MCF 10A (cell line): ENCODE measurements around the gene MT1B. TPM values are rescaled to one million over a fixed set of nuclear protein-coding genes. Genes with fewer than 3 reads are reported as not detected.

Experiments
- BruUV-seq: library from RNA; stranded (reverse); fragments of 400-500 nt; replicated peaks from 2 replicates; lab custom pipeline; 2021; lab: Mats Ljungman, UMichigan
- CTCF ChIA-PET: fragments of 300-600 bp; sonication (Branson Sonifier 250); formaldehyde crosslinking; extraction: SDS; loops from one replicate; lab custom pipeline; 2021; ENCODE audit warnings: antibody characterized with exemption, inconsistent platforms; lab: Yijun Ruan, JAX
- POLR2A ChIA-PET: fragments of 300-600, 350-650 bp; sonication (Branson Sonifier 250); formaldehyde crosslinking; extraction: SDS; loops from one replicate; lab custom pipeline; 2020; ENCODE audit warnings: antibody characterized with exemption, inconsistent platforms; lab: Yijun Ruan, JAX
- DNase-seq: peaks from one replicate; pipeline ENCODE4 v3.0.0-alpha.2; 2018; ENCODE audit not compliant: unreplicated experiment
- H3K27ac Mint-ChIP-seq: one replicate; pipeline ENCODE4 v1.8.0; 2022; ENCODE audit warnings: mild to moderate bottlenecking, low read depth, mixed read lengths; ENCODE audit not compliant: unreplicated experiment
- H3K27me3 Mint-ChIP-seq: one replicate; pipeline ENCODE4 v1.8.0; 2022; ENCODE audit warnings: mixed read lengths; ENCODE audit not compliant: insufficient read depth, unreplicated experiment
- H3K36me3 Mint-ChIP-seq: one replicate; pipeline ENCODE4 v1.8.0; 2022; ENCODE audit warnings: mild to moderate bottlenecking, moderate library complexity, mixed read lengths; ENCODE audit not compliant: insufficient read depth, unreplicated experiment
- H3K4me1 Mint-ChIP-seq: one replicate; pipeline ENCODE4 v1.8.0; 2022; ENCODE audit warnings: mixed read lengths; ENCODE audit not compliant: insufficient read depth, unreplicated experiment
- H3K4me3 Mint-ChIP-seq: one replicate; pipeline ENCODE4 v1.8.0; 2022; ENCODE audit warnings: mild to moderate bottlenecking, moderate library complexity, mixed read lengths; ENCODE audit not compliant: unreplicated experiment
- H3K9me3 Mint-ChIP-seq: one replicate; pipeline ENCODE4 v1.8.0; 2022; ENCODE audit warnings: mixed read lengths; ENCODE audit not compliant: unreplicated experiment
- intact Hi-C: fragments of 100-400 bp; cut with micrococcal nuclease; formaldehyde crosslinking; loops from 2 replicates; pipeline ENCODE4 v1.14.1; 2022
- total RNA-seq: library from RNA; stranded (reverse); gene quantifications from 2 replicates; pipeline ENCODE4 v1.2.3, GENCODE V29; 2022
- TF ChIP-seq, protein P1 (sequence below): fragments of 200-600 bp; IDR thresholded peaks from one replicate; pipeline ENCODE4 v1.8.0; 2022; ENCODE audit warnings: antibody characterized with exemption, mild to moderate bottlenecking; ENCODE audit not compliant: unreplicated experiment

MT1B gene
- total RNA-seq, 1 experiment from 2014 or later, result not detected

- H3K36me3 Mint-ChIP-seq, result peaks cover 7% of the 10 kb centered on the region
- H3K4me1 Mint-ChIP-seq, result peaks cover 37% of the 10 kb centered on the region
- H3K9me3 Mint-ChIP-seq, result no peaks in the 10 kb centered on the region
- CTCF ChIA-PET, result interaction anchor here (0.7 to 1.5 kb wide), 3 partner anchors 11 to 100 kb away, joined by 3 to 6 read pairs (median 3); no protein-coding TSS in a partner anchor
- H3K4me3 Mint-ChIP-seq, result no peak overlapping the region
- intact Hi-C loops, result no loop called here
- H3K27ac Mint-ChIP-seq, result peak overlapping the region; percentile 49
- no TSS peak for BruUV-seq
- POLR2A ChIA-PET, result interaction anchor here (1.0 to 15.3 kb wide), 5 partner anchors 9 to 162 kb away, joined by 3 to 1404 read pairs (median 35); partner anchors contain the start of genes MT1E, MT1F, MT1X and NUDT21
- H3K27me3 Mint-ChIP-seq, result no peaks in the 10 kb centered on the region
- TF ChIP-seq, protein P1, sequence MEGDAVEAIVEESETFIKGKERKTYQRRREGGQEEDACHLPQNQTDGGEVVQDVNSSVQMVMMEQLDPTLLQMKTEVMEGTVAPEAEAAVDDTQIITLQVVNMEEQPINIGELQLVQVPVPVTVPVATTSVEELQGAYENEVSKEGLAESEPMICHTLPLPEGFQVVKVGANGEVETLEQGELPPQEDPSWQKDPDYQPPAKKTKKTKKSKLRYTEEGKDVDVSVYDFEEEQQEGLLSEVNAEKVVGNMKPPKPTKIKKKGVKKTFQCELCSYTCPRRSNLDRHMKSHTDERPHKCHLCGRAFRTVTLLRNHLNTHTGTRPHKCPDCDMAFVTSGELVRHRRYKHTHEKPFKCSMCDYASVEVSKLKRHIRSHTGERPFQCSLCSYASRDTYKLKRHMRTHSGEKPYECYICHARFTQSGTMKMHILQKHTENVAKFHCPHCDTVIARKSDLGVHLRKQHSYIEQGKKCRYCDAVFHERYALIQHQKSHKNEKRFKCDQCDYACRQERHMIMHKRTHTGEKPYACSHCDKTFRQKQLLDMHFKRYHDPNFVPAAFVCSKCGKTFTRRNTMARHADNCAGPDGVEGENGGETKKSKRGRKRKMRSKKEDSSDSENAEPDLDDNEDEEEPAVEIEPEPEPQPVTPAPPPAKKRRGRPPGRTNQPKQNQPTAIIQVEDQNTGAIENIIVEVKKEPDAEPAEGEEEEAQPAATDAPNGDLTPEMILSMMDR, result no peak
- peak; percentile 16 for DNase-seq
These were observed 38.0 kb upstream of the MT1B start for GRCh38 chr16:56613706-56614105.

DNA sequence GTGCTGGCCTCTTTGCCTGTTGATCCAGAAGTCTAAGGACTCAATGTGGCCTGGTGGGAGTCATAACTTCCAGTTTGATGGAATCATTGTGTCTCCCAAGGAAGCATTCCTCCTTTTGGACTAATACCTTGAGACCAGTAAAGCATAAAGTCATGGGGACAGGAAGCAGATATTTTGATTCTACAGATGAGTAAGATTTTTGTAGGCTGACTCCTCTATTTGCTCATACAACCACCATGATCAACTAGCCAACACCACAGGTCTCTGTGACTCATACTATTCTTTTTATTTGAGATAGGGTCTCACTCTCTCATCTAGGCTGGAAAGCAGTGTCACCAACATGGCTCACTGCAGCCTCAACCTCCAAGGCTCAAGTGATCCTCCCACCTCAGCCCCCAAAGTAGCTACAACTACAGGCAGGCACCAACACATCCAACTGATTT lies 37.1 kb upstream of the MT1B start:
- DNase-seq, result peak; percentile 47

GRCh38 chr16:56615353-56615752 lies 36.3 kb upstream of the MT1B start:
- Mint-ChIP-seq H3K4me3 (no peak overlapping the region), H3K27me3 (no peaks in the 10 kb centered on the region), H3K36me3 (no peaks in the 10 kb centered on the region), H3K9me3 (no peaks in the 10 kb centered on the region), H3K4me1 (peaks cover 33% of the 10 kb centered on the region), H3K27ac (no peak overlapping the region)
- TF ChIP-seq, protein P1, result no peak
- no TSS peak for BruUV-seq
- intact Hi-C loops, result no loop called here
- CTCF ChIA-PET, result interaction anchor here (0.6 to 1.5 kb wide), 4 partner anchors 8 to 87 kb away, joined by 4 to 5 read pairs (median 4); partner anchors contain the start of gene MT1E
- POLR2A ChIA-PET, result interaction anchor here (0.7 to 15.3 kb wide), 7 partner anchors 9 to 202 kb away, joined by 3 to 1404 read pairs (median 9); partner anchors contain the start of genes MT1E, MT1X and NUDT21
- DNase-seq, result peak; percentile 77

More for the DNA sequence above, 37.1 kb upstream of the MT1B start:
- TF ChIP-seq, protein P1, result no peak
- H3K27ac Mint-ChIP-seq, result peak overlapping the region; percentile 49
- peaks cover 37% of the 10 kb centered on the region for H3K4me1 Mint-ChIP-seq
- H3K27me3 Mint-ChIP-seq, result no peaks in the 10 kb centered on the region
- BruUV-seq, result no TSS peak
- H3K36me3 Mint-ChIP-seq, result peaks cover 2% of the 10 kb centered on the region
- H3K4me3 Mint-ChIP-seq, result no peak overlapping the region
- ChIA-PET POLR2A (interaction anchor here (0.7 to 15.3 kb wide), 6 partner anchors 8 to 572 kb away, joined by 3 to 1404 read pairs (median 12); partner anchors contain the start of genes MT1E and MT1X), CTCF (interaction anchor here (0.6 to 1.5 kb wide), 4 partner anchors 9 to 88 kb away, joined by 4 to 5 read pairs (median 4); partner anchors contain the start of gene MT1E)
- intact Hi-C loops, result no loop called here
- no peaks in the 10 kb centered on the region for H3K9me3 Mint-ChIP-seq

GRCh38 chr16:56616608-56617211 lies 35.0 kb upstream of the MT1B start:
- peaks cover 20% of the 10 kb centered on the region for H3K4me1 Mint-ChIP-seq
- no peaks in the 10 kb centered on the region for H3K27me3 Mint-ChIP-seq
- TF ChIP-seq, protein P1, result no peak
- ChIA-PET POLR2A (interaction anchor here (2.2 to 15.3 kb wide), 4 partner anchors 7 to 65 kb away, joined by 16 to 1404 read pairs (median 1098); partner anchors contain the start of genes MT1E, MT1X and MT2A), CTCF (interaction anchor here (0.7 to 0.9 kb wide), 2 partner anchors 16 to 40 kb away, joined by 3 to 6 read pairs; no protein-coding TSS in a partner anchor)
- no peaks in the 10 kb centered on the region for H3K36me3 Mint-ChIP-seq
- intact Hi-C loops, result no loop called here
- H3K4me3 Mint-ChIP-seq, result peak overlapping the region; percentile 52
- no TSS peak for BruUV-seq
- no peak overlapping the region for H3K27ac Mint-ChIP-seq
- no peak for DNase-seq
- no peaks in the 10 kb centered on the region for H3K9me3 Mint-ChIP-seq
